ENCODE data around the gene CDH10. TPM values are rescaled to one million over a fixed set of nuclear protein-coding genes. Genes with fewer than 3 reads are reported as not detected.

CDH10 gene
- polyA plus RNA-seq, 1 of the 3 experiments (the other 2 are of a cell fraction): 0.10 TPM

GRCh38 chr5:24681106-24681505 lies 36.3 kb upstream of the CDH10 start:
- Histone ChIP-seq H3K4me2 (no peak overlapping the region), H3K36me3 (replicated peaks in 1 of 2; ENCODE audit: control insufficient read depth in 1 of 2, insufficient read depth in 2 of 2, low read length in 1 of 2) (no peaks in the 10 kb centered on the region), H3K27me3 (ENCODE audit: insufficient read depth) (no peaks in the 10 kb centered on the region), H3F3A (replicated peaks; ENCODE audit: insufficient read depth) (no peaks in the 10 kb centered on the region), H4K20me1 (ENCODE audit: insufficient read depth) (no peaks in the 10 kb centered on the region), H3K79me2 (ENCODE audit: insufficient read depth) (no peaks in the 10 kb centered on the region), H2AFZ (ENCODE audit: low read depth) (no peak overlapping the region), H3K9me3 (no peaks in the 10 kb centered on the region), H3K4me3 (ENCODE audit: low read depth in 2 of 2, low read length in 1 of 2) (no peak overlapping the region), H3K9ac (no peak overlapping the region), H3K4me1 (ENCODE audit: control insufficient read depth in 1 of 2, insufficient read depth in 2 of 2, low read depth in 1 of 2, low read length in 1 of 2) (no peaks in the 10 kb centered on the region), H3K9me2 (no peaks in the 10 kb centered on the region), H3K27ac (ENCODE audit: low read depth in 2 of 2, low read length in 1 of 2) (no peak overlapping the region)
- ChIA-PET POLR2A (no interaction called here), CTCF (no interaction called here)
- no peak for TF ChIP-seq RXRA (IDR thresholded peaks at IDR 0.05; ENCODE audit: borderline replicate concordance, low read depth)
- TF ChIP-seq RAD21 (IDR thresholded peaks at IDR 0.05; ENCODE audit: low read length): no peak
- TF ChIP-seq, protein P1, sequence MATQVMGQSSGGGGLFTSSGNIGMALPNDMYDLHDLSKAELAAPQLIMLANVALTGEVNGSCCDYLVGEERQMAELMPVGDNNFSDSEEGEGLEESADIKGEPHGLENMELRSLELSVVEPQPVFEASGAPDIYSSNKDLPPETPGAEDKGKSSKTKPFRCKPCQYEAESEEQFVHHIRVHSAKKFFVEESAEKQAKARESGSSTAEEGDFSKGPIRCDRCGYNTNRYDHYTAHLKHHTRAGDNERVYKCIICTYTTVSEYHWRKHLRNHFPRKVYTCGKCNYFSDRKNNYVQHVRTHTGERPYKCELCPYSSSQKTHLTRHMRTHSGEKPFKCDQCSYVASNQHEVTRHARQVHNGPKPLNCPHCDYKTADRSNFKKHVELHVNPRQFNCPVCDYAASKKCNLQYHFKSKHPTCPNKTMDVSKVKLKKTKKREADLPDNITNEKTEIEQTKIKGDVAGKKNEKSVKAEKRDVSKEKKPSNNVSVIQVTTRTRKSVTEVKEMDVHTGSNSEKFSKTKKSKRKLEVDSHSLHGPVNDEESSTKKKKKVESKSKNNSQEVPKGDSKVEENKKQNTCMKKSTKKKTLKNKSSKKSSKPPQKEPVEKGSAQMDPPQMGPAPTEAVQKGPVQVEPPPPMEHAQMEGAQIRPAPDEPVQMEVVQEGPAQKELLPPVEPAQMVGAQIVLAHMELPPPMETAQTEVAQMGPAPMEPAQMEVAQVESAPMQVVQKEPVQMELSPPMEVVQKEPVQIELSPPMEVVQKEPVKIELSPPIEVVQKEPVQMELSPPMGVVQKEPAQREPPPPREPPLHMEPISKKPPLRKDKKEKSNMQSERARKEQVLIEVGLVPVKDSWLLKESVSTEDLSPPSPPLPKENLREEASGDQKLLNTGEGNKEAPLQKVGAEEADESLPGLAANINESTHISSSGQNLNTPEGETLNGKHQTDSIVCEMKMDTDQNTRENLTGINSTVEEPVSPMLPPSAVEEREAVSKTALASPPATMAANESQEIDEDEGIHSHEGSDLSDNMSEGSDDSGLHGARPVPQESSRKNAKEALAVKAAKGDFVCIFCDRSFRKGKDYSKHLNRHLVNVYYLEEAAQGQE (IDR thresholded peaks at IDR 0.05; ENCODE audit: low read depth, low read length): no peak
- TF ChIP-seq EP300 (IDR thresholded peaks at IDR 0.05; ENCODE audit: borderline replicate concordance in 1 of 2, low read depth in 1 of 2, low read length in 1 of 2): no peak
- TF ChIP-seq NRF1 (IDR thresholded peaks at IDR 0.05; ENCODE audit: low read depth, low read length): no peak
- TF ChIP-seq SIN3A (IDR thresholded peaks at IDR 0.05; ENCODE audit: borderline replicate concordance, low read depth, low read length): no peak
- no peak for TF ChIP-seq TAF1 (IDR thresholded peaks at IDR 0.05; ENCODE audit: borderline replicate concordance, low read depth, low read length)
- DNase-seq: no peak
- WGBS (ENCODE audit: low lambda C conversion rate): 2% methylated on average over 1 of the region's 1 CpG

DNA sequence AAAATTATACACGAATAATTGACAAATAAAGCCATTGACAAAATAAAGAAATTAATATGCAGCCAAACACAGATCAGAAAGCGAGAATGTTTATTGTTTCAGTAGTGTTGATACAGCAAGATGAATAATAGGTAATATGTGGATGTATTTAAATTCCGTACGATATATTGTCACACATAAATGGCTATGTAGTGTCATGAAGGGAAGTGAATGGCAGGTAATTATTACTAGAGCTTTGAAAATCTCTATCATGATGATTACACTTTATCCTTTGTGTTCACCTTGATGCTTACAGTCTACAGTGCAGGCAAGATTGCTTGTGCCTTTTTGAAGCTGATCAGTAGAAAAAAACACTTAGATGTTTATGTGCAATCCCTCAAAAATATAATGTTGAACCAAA lies 23.3 kb upstream of the CDH10 start:
- Histone ChIP-seq H3K9ac (no peak overlapping the region), H4K20me1 (ENCODE audit: insufficient read depth) (no peaks in the 10 kb centered on the region), H3K4me2 (no peak overlapping the region), H3K27me3 (ENCODE audit: insufficient read depth) (no peaks in the 10 kb centered on the region), H3K9me3 (no peaks in the 10 kb centered on the region), H3K4me3 (ENCODE audit: low read depth in 2 of 2, low read length in 1 of 2) (no peak overlapping the region), H3K36me3 (replicated peaks in 1 of 2; ENCODE audit: control insufficient read depth in 1 of 2, insufficient read depth in 2 of 2, low read length in 1 of 2) (no peaks in the 10 kb centered on the region), H3K79me2 (ENCODE audit: insufficient read depth) (no peaks in the 10 kb centered on the region), H2AFZ (ENCODE audit: low read depth) (no peak overlapping the region), H3F3A (replicated peaks; ENCODE audit: insufficient read depth) (peaks cover 2% of the 10 kb centered on the region), H3K27ac (ENCODE audit: low read depth in 2 of 2, low read length in 1 of 2) (no peak overlapping the region), H3K4me1 (ENCODE audit: control insufficient read depth in 1 of 2, insufficient read depth in 2 of 2, low read depth in 1 of 2, low read length in 1 of 2) (no peaks in the 10 kb centered on the region), H3K9me2 (no peaks in the 10 kb centered on the region; the same call in 1 of the 2 replicates)
- no peak for DNase-seq
- ChIA-PET POLR2A (no interaction called here), CTCF (no interaction called here)
- WGBS (ENCODE audit: low lambda C conversion rate): 38% methylated on average over 4 of the region's 4 CpGs
- TF ChIP-seq FOXM1 (IDR thresholded peaks at IDR 0.05; ENCODE audit: low read depth) (no peak), NRF1 (IDR thresholded peaks at IDR 0.05; ENCODE audit: low read depth, low read length) (no peak), POLR2AphosphoS5 (IDR thresholded peaks at IDR 0.05; ENCODE audit: low read depth, low read length) (no peak), MEF2A (IDR thresholded peaks at IDR 0.05; ENCODE audit: borderline replicate concordance, low read depth) (no peak), JUND (IDR thresholded peaks at IDR 0.05) (no peak), SIN3A (IDR thresholded peaks at IDR 0.05; ENCODE audit: borderline replicate concordance, low read depth, low read length) (no peak), YY1 (IDR thresholded peaks at IDR 0.05; ENCODE audit: low read depth) (no peak), ELF1 (IDR thresholded peaks at IDR 0.05) (no peak), SMC3 (IDR thresholded peaks at IDR 0.05; ENCODE audit: low read depth, low read length) (no peak), CTCF (IDR thresholded peaks at IDR 0.05) (no peak), MAX (IDR thresholded peaks at IDR 0.05; ENCODE audit: low read depth) (no peak), EZH2phosphoT487 (IDR thresholded peaks at IDR 0.05; ENCODE audit: borderline replicate concordance, low read depth) (no peak), RCOR1 (IDR thresholded peaks at IDR 0.05; ENCODE audit: low read length) (no peak), GABPA (IDR thresholded peaks at IDR 0.05; ENCODE audit: low read depth) (no peak), MXI1 (IDR thresholded peaks at IDR 0.05; ENCODE audit: low read depth, low read length) (no peak), RXRA (IDR thresholded peaks at IDR 0.05; ENCODE audit: borderline replicate concordance, low read depth) (no peak), USF1 (IDR thresholded peaks at IDR 0.05; ENCODE audit: borderline replicate concordance, low read depth) (no peak), CHD2 (IDR thresholded peaks at IDR 0.05; ENCODE audit: low read length, partially characterized antibody) (no peak)
- TF ChIP-seq, protein P2, sequence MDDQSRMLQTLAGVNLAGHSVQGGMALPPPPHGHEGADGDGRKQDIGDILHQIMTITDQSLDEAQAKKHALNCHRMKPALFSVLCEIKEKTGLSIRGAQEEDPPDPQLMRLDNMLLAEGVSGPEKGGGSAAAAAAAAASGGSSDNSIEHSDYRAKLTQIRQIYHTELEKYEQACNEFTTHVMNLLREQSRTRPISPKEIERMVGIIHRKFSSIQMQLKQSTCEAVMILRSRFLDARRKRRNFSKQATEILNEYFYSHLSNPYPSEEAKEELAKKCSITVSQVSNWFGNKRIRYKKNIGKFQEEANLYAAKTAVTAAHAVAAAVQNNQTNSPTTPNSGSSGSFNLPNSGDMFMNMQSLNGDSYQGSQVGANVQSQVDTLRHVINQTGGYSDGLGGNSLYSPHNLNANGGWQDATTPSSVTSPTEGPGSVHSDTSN (IDR thresholded peaks at IDR 0.05): no peak
